ENCODE results near the gene DNAAF8. TPM values are rescaled to one million over a fixed set of nuclear protein-coding genes. Genes with fewer than 3 reads are reported as not detected.
A peak's percentile ranks its signal among the peaks of the same experiment; 100 is the strongest.

The DNAAF8 gene
- total and polyA plus RNA-seq, 7 donors = 0.42 to 2.1 (median 1.2) TPM; not detected in 1

- H3K4me1 ChIP-seq = peaks cover 19% of the 10 kb centered on the region
- peak overlapping the region; percentile 78 for H3K27ac ChIP-seq
- DNase-seq (peak; percentile 96 to 98), ATAC-seq (peak; percentile 84 to 93 (median 90))
- 2 to 4% (median 2%) methylated on average over 48 of the region's 48 CpGs for WGBS, 3 donors
- H3K4me3 ChIP-seq = peak overlapping the region; percentile 77
- H3K9me3 ChIP-seq = no peaks in the 10 kb centered on the region
- peaks cover 0 to 18% of the 10 kb centered on the region in 2 donors for H3K36me3 ChIP-seq (ENCODE audit: insufficient read depth in 1 of 2, low read depth in 1 of 2)
- no peaks in the 10 kb centered on the region for H3K27me3 ChIP-seq (ENCODE audit: insufficient read depth in 3 of 3, low read length in 2 of 3)
- TF ChIP-seq, protein P1, sequence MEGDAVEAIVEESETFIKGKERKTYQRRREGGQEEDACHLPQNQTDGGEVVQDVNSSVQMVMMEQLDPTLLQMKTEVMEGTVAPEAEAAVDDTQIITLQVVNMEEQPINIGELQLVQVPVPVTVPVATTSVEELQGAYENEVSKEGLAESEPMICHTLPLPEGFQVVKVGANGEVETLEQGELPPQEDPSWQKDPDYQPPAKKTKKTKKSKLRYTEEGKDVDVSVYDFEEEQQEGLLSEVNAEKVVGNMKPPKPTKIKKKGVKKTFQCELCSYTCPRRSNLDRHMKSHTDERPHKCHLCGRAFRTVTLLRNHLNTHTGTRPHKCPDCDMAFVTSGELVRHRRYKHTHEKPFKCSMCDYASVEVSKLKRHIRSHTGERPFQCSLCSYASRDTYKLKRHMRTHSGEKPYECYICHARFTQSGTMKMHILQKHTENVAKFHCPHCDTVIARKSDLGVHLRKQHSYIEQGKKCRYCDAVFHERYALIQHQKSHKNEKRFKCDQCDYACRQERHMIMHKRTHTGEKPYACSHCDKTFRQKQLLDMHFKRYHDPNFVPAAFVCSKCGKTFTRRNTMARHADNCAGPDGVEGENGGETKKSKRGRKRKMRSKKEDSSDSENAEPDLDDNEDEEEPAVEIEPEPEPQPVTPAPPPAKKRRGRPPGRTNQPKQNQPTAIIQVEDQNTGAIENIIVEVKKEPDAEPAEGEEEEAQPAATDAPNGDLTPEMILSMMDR (IDR thresholded peaks at IDR 0.05) = no peak
- intact Hi-C loops (cut with DNase I) = loop anchor here (5.0 to 10.0 kb wide), 4 partner anchors 34 to 256 kb away; partner anchors contain the start of genes GLYR1 (in 1 of the 2), ROGDI (in 1 of the 2), SEC14L5 (in 1 of the 2) and UBN1 (in 1 of the 2)
Observed at GRCh38 chr16:4768549-4769305, 34.4 kb downstream of the DNAAF8 start.

DNA sequence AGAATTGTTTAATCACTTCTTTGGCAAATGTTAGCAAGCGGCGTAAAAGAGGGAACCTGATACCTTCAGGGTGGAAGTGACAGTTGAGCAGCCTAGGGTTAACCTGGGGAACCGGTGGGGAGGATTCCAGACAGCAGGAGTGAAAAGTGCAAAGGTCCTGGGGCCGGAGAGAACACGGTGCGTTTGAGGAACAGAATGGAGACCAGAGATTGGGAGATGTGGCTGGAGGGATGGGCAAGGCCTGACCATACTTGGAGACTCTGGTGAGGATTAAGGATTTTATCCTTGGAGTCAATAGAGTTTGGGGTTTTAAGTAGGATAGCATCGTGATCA is 34.9 kb downstream of the DNAAF8 start:
- intact Hi-C loops (cut with DNase I) = loop anchor here (5.0 to 10.0 kb wide), 4 partner anchors 33 to 256 kb away; partner anchors contain the start of genes GLYR1 (in 1 of the 2), ROGDI (in 1 of the 2), SEC14L5 (in 1 of the 2) and UBN1 (in 1 of the 2)
- peak overlapping the region; percentile 77 for H3K4me3 ChIP-seq
- WGBS, 3 donors = 29 to 42% (median 32%) methylated on average over 7 of the region's 7 CpGs
- no peak for DNase-seq
- peak overlapping the region; percentile 78 for H3K27ac ChIP-seq
- TF ChIP-seq, protein P1 (IDR thresholded peaks at IDR 0.05) = no peak
- ATAC-seq = no peak
- H3K9me3 ChIP-seq = no peaks in the 10 kb centered on the region
- H3K4me1 ChIP-seq = peaks cover 19% of the 10 kb centered on the region
- H3K27me3 ChIP-seq (ENCODE audit: insufficient read depth in 3 of 3, low read length in 2 of 3) = no peaks in the 10 kb centered on the region
- peaks cover 0 to 13% of the 10 kb centered on the region in 2 donors for H3K36me3 ChIP-seq (ENCODE audit: insufficient read depth in 1 of 2, low read depth in 1 of 2)

DNA sequence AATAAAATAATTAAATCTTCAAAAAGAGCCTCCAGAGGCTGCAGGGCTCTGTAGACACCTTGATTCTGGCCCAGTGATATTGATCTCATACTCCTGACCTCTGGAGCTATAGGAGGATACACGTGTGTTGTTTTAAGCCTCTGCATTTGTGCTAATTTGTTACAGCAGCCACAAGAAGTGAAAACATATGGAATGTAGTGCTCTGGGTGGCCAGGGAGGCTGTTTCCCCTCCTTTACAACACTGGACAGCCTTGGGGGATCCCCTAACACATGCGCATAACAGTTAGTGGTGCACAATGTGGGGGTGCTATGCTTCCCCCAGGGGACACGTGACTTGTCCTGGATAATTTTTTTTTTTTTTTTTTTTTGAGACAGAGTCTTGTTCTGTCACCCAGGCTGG is 37.3 kb downstream of the DNAAF8 start:
- Histone ChIP-seq H3K27ac (no peak overlapping the region), H3K4me3 (no peak overlapping the region), H3K27me3 (ENCODE audit: insufficient read depth in 3 of 3, low read length in 2 of 3) (no peaks in the 10 kb centered on the region), H3K4me1 (peaks cover 5% of the 10 kb centered on the region), H3K9me3 (no peaks in the 10 kb centered on the region), H3K36me3 (ENCODE audit: insufficient read depth in 1 of 2, low read depth in 1 of 2) (no peaks in the 10 kb centered on the region)
- DNase-seq = no peak
- TF ChIP-seq, protein P1 (IDR thresholded peaks at IDR 0.05) = no peak
- intact Hi-C loops (cut with DNase I) = no loop called here
- WGBS, 3 donors = 48 to 64% (median 58%) methylated on average over 3 of the region's 3 CpGs
- ATAC-seq = no peak

- H3K9me3 ChIP-seq = no peaks in the 10 kb centered on the region
- H3K27ac ChIP-seq = no peak overlapping the region
- intact Hi-C loops (cut with DNase I) = no loop called here
- DNase-seq (no peak), ATAC-seq (no peak)
- no peaks in the 10 kb centered on the region for H3K27me3 ChIP-seq (ENCODE audit: insufficient read depth in 3 of 3, low read length in 2 of 3)
- 75 to 81% (median 75%) methylated on average over 5 of the region's 5 CpGs for WGBS, 3 donors
- no peaks in the 10 kb centered on the region for H3K36me3 ChIP-seq (ENCODE audit: insufficient read depth in 1 of 2, low read depth in 1 of 2)
- no peak overlapping the region for H3K4me3 ChIP-seq
- TF ChIP-seq, protein P1 (IDR thresholded peaks at IDR 0.05) = no peak
- peaks cover 5% of the 10 kb centered on the region for H3K4me1 ChIP-seq
Observed at GRCh38 chr16:4772351-4772750, 38.0 kb downstream of the DNAAF8 start.

Data from psoas muscle (tissue), 8 donors.